Lower lobe of right lung (tissue), 2 donors: ENCODE data around the gene SPACA6. TPM values are rescaled to one million over a fixed set of nuclear protein-coding genes. Genes with fewer than 3 reads are reported as not detected.
A peak's percentile ranks its signal among the peaks of the same experiment; 100 is the strongest.

Experiments used
- ATAC-seq, 2 donors: fragments of 200-7000 bp; cut with Tn5 transposase; one replicate each; pipeline ENCODE4 v1.9.1; 2020 to 2022; ENCODE audit warnings: mild to moderate bottlenecking in 2 of 2, moderate library complexity in 2 of 2
- DNase-seq: peaks from one replicate; pipeline ENCODE4 v3.0.0-alpha.2; 2020
- H3K27ac ChIP-seq: fragments of 200-600 bp; one replicate; pipeline ENCODE4 v1.8.0; 2022
- H3K27me3 ChIP-seq: fragments of 200-600 bp; one replicate; pipeline ENCODE4 v1.8.0; 2022; ENCODE audit warnings: low read depth
- H3K36me3 ChIP-seq: fragments of 200-600 bp; one replicate; pipeline ENCODE4 v1.8.0; 2022; ENCODE audit warnings: mild to moderate bottlenecking
- H3K4me1 ChIP-seq: fragments of 200-600 bp; one replicate; pipeline ENCODE4 v1.8.0; 2022
- H3K4me3 ChIP-seq: fragments of 200-600 bp; one replicate; pipeline ENCODE4 v1.8.0; 2022; ENCODE audit warnings: mild to moderate bottlenecking
- H3K9me3 ChIP-seq: fragments of 200-600 bp; one replicate; pipeline ENCODE4 v1.8.0; 2022
- CTCF ChIP-seq: fragments of 200-600 bp; IDR thresholded peaks from one replicate; pipeline ENCODE4 v1.8.0; 2022; ENCODE audit warnings: antibody characterized with exemption, mild to moderate bottlenecking
- intact Hi-C: fragments of 100-400 bp; cut with DNase I; formaldehyde crosslinking; loops from one replicate; pipeline ENCODE4 v1.11.0; 2022
- total RNA-seq: library from RNA; stranded (reverse); fragmentation: NEBNext Ultra II Directional; extraction: Animal tissue kit (Norgen Biotek cat#: 25700); gene quantifications from one replicate; pipeline ENCODE4 v1.2.1, GENCODE V29; 2021
- donor health status: DM: no; HTN: yes; CAD: no; lungs with severe emphysema.

SPACA6 gene
- total RNA-seq, 1 donor from 2014 or later = 19.8 TPM

DNA sequence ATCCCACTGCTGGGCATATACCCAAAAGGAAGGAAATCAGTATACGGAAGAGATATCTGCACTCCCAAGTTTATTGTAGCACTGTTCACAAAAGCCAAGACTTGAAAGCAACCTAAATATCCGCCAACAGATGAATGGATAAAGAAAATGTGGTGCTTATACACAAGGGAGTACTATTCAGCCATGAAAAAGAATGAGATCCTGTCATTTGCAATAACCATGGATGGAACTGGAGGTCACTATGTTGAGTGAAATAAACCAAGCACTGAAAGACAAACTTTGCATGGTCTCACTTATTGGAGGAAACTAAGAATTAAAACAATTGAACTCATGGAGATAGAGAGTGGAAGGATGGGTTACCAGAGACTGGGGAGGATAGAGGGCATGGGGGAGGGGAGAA is 40.0 kb upstream of the SPACA6 start:
- Histone ChIP-seq H3K4me3 (no peak overlapping the region), H3K4me1 (peaks cover 8% of the 10 kb centered on the region), H3K27me3 (no peaks in the 10 kb centered on the region), H3K36me3 (no peaks in the 10 kb centered on the region), H3K27ac (no peak overlapping the region), H3K9me3 (no peaks in the 10 kb centered on the region)
- ATAC-seq (no peak), DNase-seq (no peak)
- no peak for TF ChIP-seq CTCF
- intact Hi-C loops = no loop called here

- TF ChIP-seq CTCF = no peak
- DNase-seq (no peak), ATAC-seq (no peak)
- no peaks in the 10 kb centered on the region for H3K27me3 ChIP-seq
- intact Hi-C loops = no loop called here
- H3K4me1 ChIP-seq = peaks cover 8% of the 10 kb centered on the region
- H3K27ac ChIP-seq = no peak overlapping the region
- no peaks in the 10 kb centered on the region for H3K36me3 ChIP-seq
- no peaks in the 10 kb centered on the region for H3K9me3 ChIP-seq
- H3K4me3 ChIP-seq = no peak overlapping the region
Observed at GRCh38 chr19:51654783-51655182, 38.3 kb upstream of the SPACA6 start.

DNA sequence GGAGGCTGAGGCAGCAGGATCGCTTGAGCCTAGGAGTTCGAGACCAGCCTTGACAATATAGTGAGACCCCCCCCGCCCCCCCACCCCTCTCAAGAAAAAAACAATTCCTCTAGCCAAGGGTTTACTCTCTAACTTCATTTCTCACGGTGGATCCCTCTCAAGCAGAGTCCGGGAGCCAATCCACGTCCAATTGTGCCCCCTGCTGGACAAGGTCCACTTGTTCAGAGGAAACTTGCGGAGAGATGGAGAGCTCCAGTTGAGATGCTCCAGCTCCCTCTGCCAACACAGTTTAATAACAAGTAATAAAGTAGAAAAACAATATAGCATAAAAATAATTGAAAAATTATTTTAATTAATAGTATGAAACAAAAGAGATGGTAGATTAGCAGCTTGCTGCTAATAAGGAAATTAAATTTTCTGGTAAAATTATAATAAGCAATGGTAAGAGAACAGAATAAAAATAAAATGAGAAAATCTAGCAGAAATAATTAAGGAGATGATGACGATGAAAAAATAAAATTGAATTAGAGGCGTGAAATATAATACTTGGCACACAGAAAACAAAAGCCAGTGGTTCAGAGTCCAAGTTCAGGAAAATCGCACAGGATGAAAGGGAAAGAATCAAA is 32.0 kb upstream of the SPACA6 start:
- peak; percentile 54 for TF ChIP-seq CTCF
- H3K27ac ChIP-seq = no peak overlapping the region
- peaks cover 25% of the 10 kb centered on the region for H3K27me3 ChIP-seq
- H3K36me3 ChIP-seq = no peaks in the 10 kb centered on the region
- H3K4me1 ChIP-seq = peaks cover 4% of the 10 kb centered on the region
- ATAC-seq (peak; percentile 45 to 67), DNase-seq (peak; percentile 54)
- H3K9me3 ChIP-seq = no peaks in the 10 kb centered on the region
- intact Hi-C loops = no loop called here
- H3K4me3 ChIP-seq = no peak overlapping the region

- no peak overlapping the region for H3K27ac ChIP-seq
- no peaks in the 10 kb centered on the region for H3K36me3 ChIP-seq
- H3K4me3 ChIP-seq = no peak overlapping the region
- TF ChIP-seq CTCF = no peak
- H3K9me3 ChIP-seq = no peaks in the 10 kb centered on the region
- ATAC-seq = no peak
- peaks cover 25% of the 10 kb centered on the region for H3K27me3 ChIP-seq
- H3K4me1 ChIP-seq = no peaks in the 10 kb centered on the region
- no peak for DNase-seq
- intact Hi-C loops = no loop called here
Observed at GRCh38 chr19:51663650-51664049, 29.5 kb upstream of the SPACA6 start.

DNA sequence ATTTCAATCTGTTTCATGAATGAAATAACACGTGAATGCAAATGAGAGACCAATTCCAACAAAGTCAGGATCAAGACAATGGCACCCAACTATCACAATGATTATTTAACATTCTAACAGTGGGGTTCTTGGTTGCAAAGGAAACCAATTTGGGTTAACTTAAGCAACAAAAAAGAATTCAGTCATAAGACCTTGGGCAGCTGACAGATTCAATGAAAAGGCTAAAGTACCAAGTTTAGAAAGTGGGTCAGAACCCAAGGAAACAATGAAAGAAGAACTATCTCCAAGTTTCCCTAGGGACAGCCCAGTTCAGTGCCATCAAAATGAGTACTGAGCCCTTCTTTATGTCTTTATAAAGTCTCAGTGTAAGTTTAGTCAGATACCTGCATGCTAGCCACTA is 29.0 kb upstream of the SPACA6 start:
- intact Hi-C loops = no loop called here
- no peak for TF ChIP-seq CTCF
- Histone ChIP-seq H3K27me3 (peaks cover 25% of the 10 kb centered on the region), H3K9me3 (no peaks in the 10 kb centered on the region), H3K4me1 (no peaks in the 10 kb centered on the region), H3K4me3 (no peak overlapping the region), H3K36me3 (no peaks in the 10 kb centered on the region), H3K27ac (no peak overlapping the region)
- ATAC-seq (no peak), DNase-seq (no peak)
